Right renal pelvis (tissue), 4 donors: Measurements from ENCODE around the gene SYT1. TPM values are rescaled to one million over a fixed set of nuclear protein-coding genes. Genes with fewer than 3 reads are reported as not detected.

Experiments
- DNase-seq, 4 donors: peaks; one replicate each; pipeline ENCODE4 v3.0.0-alpha.2; 2013; ENCODE audit warnings: low read depth in 4 of 4, low spot score in 3 of 4, missing footprints in 1 of 4
- polyA plus RNA-seq, 4 donors: library from polyadenylated mRNA; unstranded; fragments of 120-200 nt; gene quantifications; one replicate each; pipeline ENCODE4 v1.2.1, GENCODE V29; 2013; ENCODE audit not compliant: insufficient read length in 4 of 4

SYT1 gene
- polyA plus RNA-seq, 4 donors = 17.0 to 25.3 (median 24.8) TPM

GRCh38 chr12:79378496-79378895 lies 513.9 kb downstream of the SYT1 start:
- no peak for DNase-seq

- no peak for DNase-seq
Observed at GRCh38 chr12:79380402-79380801, 515.8 kb downstream of the SYT1 start.

- no peak for DNase-seq
Observed at GRCh38 chr12:79381248-79382208, 517.0 kb downstream of the SYT1 start.

DNA sequence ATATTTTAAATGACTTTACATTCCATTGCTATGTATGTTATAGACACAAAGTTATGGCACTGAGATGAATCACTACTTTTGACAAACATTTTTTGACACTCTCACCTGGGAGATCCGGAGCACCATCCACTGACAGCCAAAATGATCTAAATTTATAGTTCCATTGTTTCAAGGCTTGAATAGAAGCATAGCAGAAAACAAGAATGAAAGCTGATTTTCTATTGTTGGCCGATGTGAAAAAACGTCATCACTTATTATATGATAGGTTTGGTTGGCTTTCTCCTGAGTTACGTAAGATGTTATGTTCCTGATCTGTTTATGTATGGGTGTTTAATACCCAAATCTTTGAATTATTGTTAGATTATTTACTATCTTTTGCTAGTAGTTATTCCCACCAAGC lies 520.0 kb downstream of the SYT1 start:
- no peak for DNase-seq

DNA sequence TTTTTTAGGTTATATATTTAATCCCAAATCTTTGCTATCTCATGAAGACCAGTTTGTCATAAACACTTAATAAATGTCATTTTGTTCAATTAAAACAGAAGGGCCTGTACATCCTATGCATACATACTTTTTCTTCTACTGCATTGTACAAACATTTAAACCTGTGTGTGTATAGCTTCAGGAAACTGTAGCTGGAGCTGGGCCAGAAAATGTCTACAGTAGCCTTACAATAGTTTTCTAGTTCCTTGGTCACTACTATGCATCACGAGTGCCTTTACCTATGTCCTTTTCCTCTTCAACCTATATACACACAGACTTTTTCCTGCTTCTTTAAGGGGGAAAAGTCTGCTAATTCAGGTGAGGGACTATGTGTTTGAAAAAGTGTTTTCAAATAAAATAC lies 523.4 kb downstream of the SYT1 start:
- no peak for DNase-seq

GRCh38 chr12:79393842-79394241 lies 529.3 kb downstream of the SYT1 start:
- no peak for DNase-seq

DNA sequence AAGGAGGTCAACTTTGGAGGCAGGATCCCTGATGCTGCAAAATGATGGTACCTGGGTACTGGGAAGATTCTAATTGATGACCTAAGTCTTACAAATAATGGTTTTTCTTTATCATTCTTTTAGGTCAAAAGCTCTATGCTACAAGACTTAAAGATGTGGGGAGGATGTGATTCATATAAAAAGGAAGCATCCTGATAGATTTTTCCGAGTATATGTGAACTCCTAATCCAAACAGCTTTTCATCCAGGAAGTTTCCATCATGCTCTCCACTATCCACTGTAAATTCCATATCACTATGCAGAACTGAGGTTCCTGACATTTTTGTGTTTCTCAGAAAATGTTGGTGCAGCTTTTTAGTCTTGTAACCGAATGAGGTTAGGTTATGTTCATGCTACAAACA lies 533.0 kb downstream of the SYT1 start:
- DNase-seq = no peak

- no peak for DNase-seq
Observed at GRCh38 chr12:79400481-79400880, 535.9 kb downstream of the SYT1 start.

DNA sequence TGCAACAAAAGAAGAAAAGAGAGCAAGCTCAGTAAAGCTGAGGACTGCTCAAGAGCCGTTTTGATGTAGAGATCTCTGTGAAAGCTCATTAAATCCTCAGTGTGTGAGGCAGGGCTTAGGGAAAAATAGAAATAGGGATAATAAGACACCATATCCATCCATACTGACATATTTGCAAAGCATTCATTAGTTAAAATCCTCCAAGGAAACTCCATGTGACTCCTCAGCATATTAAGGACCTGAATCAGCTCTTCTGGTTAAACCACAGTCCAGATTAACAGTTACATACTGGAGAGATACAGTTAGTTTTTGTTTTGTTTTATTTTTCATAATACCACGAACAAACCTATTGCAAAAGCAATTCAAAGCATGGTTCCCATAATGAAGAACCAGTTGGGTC lies 538.0 kb downstream of the SYT1 start:
- no peak for DNase-seq

- no peak for DNase-seq
Observed at GRCh38 chr12:79406993-79407392, 542.4 kb downstream of the SYT1 start.

GRCh38 chr12:79407671-79408622 lies 543.4 kb downstream of the SYT1 start:
- DNase-seq = peak in 2 of 4 donors; percentile 50 to 58

DNA sequence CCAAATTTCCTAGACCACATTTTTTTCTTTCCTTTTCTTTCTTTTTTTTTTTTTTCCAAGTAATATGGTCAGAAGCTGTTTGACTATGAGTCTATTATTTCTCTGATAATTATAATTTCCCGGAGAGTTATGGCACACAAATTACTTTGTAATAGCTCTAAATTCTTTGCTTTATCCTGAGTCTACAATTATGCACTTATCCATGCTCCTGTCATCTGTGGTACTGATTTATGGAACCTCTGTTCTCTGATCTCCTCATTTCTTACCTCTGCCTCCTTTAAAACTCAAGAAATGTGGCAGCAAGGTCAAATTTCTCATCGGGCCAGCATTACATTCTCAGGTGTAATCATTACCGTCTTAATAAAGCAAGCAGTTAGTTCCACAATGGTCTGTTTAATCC lies 544.1 kb downstream of the SYT1 start:
- no peak for DNase-seq

GRCh38 chr12:79409562-79409961 lies 545.0 kb downstream of the SYT1 start:
- DNase-seq = no peak

DNA sequence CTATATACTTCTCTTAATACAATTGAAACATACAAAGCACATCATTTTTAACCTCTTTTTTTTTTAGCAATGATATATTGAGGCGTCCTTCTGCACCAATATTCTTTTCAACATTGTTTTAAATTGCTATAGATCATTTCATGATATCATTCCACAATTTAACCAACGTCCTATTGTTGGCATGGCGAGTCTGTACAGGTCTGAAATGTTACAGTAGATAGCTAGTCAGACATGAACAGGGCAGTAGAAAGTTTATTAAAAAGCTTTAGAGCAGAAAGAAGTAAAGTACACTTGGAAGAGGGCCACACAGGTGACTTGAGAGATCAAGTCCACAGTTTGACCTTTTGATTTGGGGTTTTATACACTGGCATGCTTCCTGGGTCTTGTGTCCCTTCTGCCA lies 547.2 kb downstream of the SYT1 start:
- no peak for DNase-seq

DNA sequence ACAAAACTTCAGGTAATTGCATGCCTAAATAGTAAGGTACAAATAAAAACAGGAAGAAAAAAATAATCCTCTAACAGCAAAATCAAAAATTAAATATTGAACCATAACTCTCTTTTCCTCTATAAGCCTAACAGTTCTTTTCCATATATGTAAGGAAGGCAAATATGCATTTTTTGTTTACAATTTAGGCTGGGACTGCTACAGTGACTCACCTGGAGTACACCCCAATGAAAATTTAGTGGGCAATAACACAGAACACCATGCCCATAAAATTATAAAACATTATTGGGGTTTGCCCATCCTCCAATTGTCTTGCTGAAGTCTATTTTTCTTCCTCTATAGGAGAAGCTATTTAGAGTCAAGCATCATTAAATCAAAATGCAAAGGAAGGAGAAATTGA lies 549.2 kb downstream of the SYT1 start:
- no peak for DNase-seq

DNA sequence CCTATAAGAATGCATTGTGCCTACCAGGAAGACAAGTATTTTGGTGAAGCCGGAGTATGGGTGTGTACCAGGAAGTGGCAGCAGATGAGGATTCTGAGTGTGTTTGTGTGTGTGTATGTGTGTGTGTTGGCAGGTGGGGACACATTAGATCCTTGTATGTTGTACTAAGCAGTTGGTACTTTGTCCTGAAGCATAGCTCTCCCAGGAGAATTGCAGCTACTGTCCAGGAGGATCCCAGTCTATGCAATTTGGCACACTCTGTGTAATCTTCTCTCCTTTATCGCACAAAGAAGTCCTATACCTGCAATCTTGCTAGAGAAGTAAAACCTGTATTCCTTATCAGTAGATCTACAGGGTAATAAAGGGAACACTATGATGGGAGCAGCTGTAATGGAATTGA lies 549.7 kb downstream of the SYT1 start:
- no peak for DNase-seq

- DNase-seq = no peak
Observed at GRCh38 chr12:79415321-79415720, 550.7 kb downstream of the SYT1 start.

GRCh38 chr12:79415746-79416435 lies 551.3 kb downstream of the SYT1 start:
- no peak for DNase-seq

- DNase-seq = peak in 1 of 4 donors; percentile 39
Observed at GRCh38 chr12:79420146-79420618, 555.6 kb downstream of the SYT1 start.

- no peak for DNase-seq
Observed at GRCh38 chr12:79421236-79421740, 556.7 kb downstream of the SYT1 start.
